SU-DHL-6 (cell line): ENCODE measurements around the gene KIF4A.

Experiments
- EZH2phosphoT487 ChIP-seq: fragments of 200-600 bp; sonication (generic), shearing (Covaris generic); conservative IDR thresholded peaks from 2 replicates; pipeline ENCODE4 v1.6.1; 2018; ENCODE audit warnings: mild to moderate bottlenecking, antibody characterized with exemption, low read length, moderate library complexity, mixed read lengths
- TF ChIP-seq, protein P1 (sequence below): fragments of 200-600 bp; sonication (generic); IDR thresholded peaks from one replicate; pipeline ENCODE4 v1.5.1; 2017; ENCODE audit warnings: antibody characterized with exemption, mild to moderate bottlenecking, low read length, moderate library complexity; ENCODE audit not compliant: insufficient read depth, poor library complexity, severe bottlenecking

GRCh38 chrX:70410921-70411320 lies 121.0 kb downstream of the KIF4A start:
- TF ChIP-seq, protein P1, sequence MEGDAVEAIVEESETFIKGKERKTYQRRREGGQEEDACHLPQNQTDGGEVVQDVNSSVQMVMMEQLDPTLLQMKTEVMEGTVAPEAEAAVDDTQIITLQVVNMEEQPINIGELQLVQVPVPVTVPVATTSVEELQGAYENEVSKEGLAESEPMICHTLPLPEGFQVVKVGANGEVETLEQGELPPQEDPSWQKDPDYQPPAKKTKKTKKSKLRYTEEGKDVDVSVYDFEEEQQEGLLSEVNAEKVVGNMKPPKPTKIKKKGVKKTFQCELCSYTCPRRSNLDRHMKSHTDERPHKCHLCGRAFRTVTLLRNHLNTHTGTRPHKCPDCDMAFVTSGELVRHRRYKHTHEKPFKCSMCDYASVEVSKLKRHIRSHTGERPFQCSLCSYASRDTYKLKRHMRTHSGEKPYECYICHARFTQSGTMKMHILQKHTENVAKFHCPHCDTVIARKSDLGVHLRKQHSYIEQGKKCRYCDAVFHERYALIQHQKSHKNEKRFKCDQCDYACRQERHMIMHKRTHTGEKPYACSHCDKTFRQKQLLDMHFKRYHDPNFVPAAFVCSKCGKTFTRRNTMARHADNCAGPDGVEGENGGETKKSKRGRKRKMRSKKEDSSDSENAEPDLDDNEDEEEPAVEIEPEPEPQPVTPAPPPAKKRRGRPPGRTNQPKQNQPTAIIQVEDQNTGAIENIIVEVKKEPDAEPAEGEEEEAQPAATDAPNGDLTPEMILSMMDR = no peak
- no peak for TF ChIP-seq EZH2phosphoT487
